T-helper 1 cell treated with Interleukin-12 subunit alpha and Interleukin-12 subunit beta and Interleukin-4 antibody, amounts not matched to agents 30 μg/mL and 1 μg/mL, for 36 hours (primary cell): ENCODE measurements around the gene PDSS1.
A peak's percentile ranks its signal among the peaks of the same experiment; 100 is the strongest.

Experiments
- H3K27ac Mint-ChIP-seq: one replicate; pipeline ENCODE4 v1.8.0; 2021; ENCODE audit warnings: mild to moderate bottlenecking, mixed read lengths
- H3K27me3 Mint-ChIP-seq: one replicate; pipeline ENCODE4 v1.8.0; 2021; ENCODE audit warnings: low read depth, mixed read lengths
- H3K36me3 Mint-ChIP-seq: one replicate; pipeline ENCODE4 v1.8.0; 2021; ENCODE audit warnings: low read depth, mixed read lengths
- H3K4me1 Mint-ChIP-seq: one replicate; pipeline ENCODE4 v1.8.0; 2021; ENCODE audit warnings: low read depth, mixed read lengths
- H3K4me3 Mint-ChIP-seq: one replicate; pipeline ENCODE4 v1.8.0; 2021; ENCODE audit warnings: mild to moderate bottlenecking, moderate library complexity, mixed read lengths
- H3K9me3 Mint-ChIP-seq: one replicate; pipeline ENCODE4 v1.8.0; 2021; ENCODE audit warnings: mixed read lengths

Gene PDSS1

DNA sequence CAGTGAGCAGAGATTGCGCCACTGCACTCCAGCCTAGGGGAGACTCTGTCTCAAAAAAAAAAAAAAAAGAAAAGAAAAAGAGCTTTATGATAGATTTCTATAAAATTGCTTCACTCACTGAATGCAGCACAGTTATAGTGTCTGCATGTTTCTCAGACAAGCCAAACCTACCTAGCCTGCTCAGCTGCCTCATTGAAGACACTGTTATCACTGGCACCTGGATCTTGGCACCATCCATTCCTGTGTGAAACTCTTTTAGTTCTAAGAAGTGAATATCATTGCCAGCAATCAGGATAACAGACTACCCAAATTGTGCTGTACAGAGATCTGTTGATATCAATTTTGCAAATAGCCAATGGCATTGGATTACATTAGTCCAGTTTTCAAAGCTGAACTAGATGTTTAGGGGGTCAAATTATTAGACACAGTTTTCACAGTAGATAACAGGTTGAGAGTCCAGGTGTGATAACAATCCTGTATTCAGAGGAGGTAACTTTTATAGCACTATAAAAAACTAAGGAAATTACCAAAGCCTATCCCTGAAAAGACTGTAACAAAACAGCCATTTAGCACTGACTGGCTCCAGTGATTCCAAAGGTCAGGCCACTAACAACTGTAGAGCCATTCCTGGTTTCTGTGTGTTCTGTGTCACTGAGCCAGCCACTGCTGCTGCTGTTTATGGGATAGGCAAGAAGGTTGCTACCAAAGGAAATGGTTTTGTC is 17.1 kb downstream of the PDSS1 start:
- Mint-ChIP-seq H3K36me3 (peaks cover 22% of the 10 kb centered on the region), H3K27ac (no peak overlapping the region), H3K9me3 (no peaks in the 10 kb centered on the region), H3K4me1 (no peaks in the 10 kb centered on the region), H3K4me3 (no peak overlapping the region), H3K27me3 (no peaks in the 10 kb centered on the region)

GRCh38 chr10:26715137-26715487 is 17.6 kb downstream of the PDSS1 start:
- peaks cover 22% of the 10 kb centered on the region for H3K36me3 Mint-ChIP-seq
- no peak overlapping the region for H3K4me3 Mint-ChIP-seq
- no peaks in the 10 kb centered on the region for H3K27me3 Mint-ChIP-seq
- H3K9me3 Mint-ChIP-seq = no peaks in the 10 kb centered on the region
- no peak overlapping the region for H3K27ac Mint-ChIP-seq
- no peaks in the 10 kb centered on the region for H3K4me1 Mint-ChIP-seq

- no peak overlapping the region for H3K27ac Mint-ChIP-seq
- no peak overlapping the region for H3K4me3 Mint-ChIP-seq
- H3K27me3 Mint-ChIP-seq = no peaks in the 10 kb centered on the region
- H3K9me3 Mint-ChIP-seq = no peaks in the 10 kb centered on the region
- peaks cover 8% of the 10 kb centered on the region for H3K4me1 Mint-ChIP-seq
- peaks cover 29% of the 10 kb centered on the region for H3K36me3 Mint-ChIP-seq
Measured at GRCh38 chr10:26717476-26717875, 20.0 kb downstream of the PDSS1 start.

DNA sequence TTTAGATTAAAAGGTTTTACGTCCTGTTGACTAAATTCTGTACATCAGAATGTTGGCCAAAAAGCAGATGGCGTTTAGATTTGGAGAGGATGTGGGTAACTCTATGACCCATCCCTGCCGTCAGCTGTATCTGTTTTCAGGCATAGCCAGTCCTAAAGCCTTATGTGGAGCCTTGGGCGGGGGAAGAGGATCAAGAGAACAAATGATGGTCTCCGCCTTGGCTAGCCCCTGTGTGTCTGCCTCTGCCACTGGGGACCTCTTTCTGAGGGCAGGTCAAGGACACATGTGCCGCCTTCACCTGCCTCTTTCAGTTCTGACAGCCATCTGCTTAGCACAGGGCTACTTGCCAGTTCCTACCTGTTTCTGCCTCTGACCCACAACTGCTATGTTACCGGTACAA is 24.1 kb downstream of the PDSS1 start:
- peaks cover 12% of the 10 kb centered on the region for H3K4me1 Mint-ChIP-seq
- H3K27ac Mint-ChIP-seq = peak overlapping the region; percentile 93
- no peaks in the 10 kb centered on the region for H3K27me3 Mint-ChIP-seq
- H3K4me3 Mint-ChIP-seq = peak overlapping the region; percentile 28
- peaks cover 32% of the 10 kb centered on the region for H3K36me3 Mint-ChIP-seq
- no peaks in the 10 kb centered on the region for H3K9me3 Mint-ChIP-seq

DNA sequence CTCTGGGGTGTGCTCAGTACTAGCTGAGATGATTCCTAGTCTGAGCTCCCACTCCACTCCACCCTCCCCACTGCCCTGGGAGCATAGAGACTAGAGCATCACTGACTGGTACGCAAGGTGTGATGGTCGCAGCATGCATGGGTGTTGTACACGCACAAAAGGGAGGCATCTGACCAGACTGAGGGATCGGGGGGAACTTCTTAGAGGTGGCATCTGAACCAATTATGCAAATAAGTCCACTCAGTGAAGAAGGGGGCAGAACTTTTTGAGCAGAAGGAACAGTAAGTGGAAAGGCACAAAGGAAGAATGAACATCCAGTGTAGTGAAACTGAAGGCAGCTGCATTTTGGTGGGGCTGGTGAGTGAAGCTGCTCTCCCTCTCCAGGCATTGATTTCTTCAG is 25.5 kb downstream of the PDSS1 start:
- Mint-ChIP-seq H3K4me3 (no peak overlapping the region), H3K27ac (no peak overlapping the region), H3K27me3 (no peaks in the 10 kb centered on the region), H3K9me3 (no peaks in the 10 kb centered on the region), H3K4me1 (peaks cover 13% of the 10 kb centered on the region), H3K36me3 (peaks cover 37% of the 10 kb centered on the region)

DNA sequence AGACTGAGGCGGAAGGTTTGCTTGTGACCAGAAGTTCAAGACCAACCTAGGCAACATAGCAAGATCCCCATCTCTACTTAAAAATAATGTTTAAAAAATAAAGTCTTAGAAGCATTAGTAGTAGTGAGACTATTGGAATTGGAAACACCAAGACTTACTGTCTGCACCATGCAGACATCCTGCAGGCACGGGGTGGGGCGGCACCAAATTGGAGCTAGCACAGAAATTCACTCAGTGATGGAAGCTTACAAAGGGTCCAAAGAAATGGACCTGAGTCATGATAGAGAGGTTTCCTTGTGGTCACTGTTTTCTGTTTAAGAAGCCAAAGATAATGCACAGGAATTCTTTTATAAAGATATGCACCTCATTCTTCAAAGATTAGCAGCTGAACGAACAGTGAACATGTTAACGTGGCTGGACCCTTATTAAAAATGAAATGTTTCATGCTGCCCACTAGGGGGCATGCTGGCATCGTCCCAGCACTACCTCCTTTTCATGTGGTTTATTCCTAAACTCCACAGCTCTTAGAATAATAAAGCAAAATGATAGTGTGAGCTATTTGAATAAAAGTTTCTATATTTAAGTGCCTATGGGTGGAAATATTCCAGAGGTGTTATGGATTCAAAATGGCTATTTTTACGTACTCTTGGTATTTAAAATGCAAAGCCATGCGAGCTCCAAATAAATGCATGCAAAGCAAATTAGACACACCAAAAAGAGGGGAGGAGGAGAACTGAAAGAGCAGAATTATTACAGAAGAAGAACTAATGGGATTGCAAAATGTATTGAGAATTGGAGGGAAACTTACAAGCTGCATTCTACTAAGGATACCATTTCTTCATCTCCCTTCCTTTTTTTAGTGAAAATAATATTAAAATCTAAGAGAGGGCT is 28.6 kb downstream of the PDSS1 start:
- no peaks in the 10 kb centered on the region for H3K9me3 Mint-ChIP-seq
- H3K27me3 Mint-ChIP-seq = no peaks in the 10 kb centered on the region
- H3K36me3 Mint-ChIP-seq = peaks cover 29% of the 10 kb centered on the region
- H3K4me3 Mint-ChIP-seq = no peak overlapping the region
- peaks cover 17% of the 10 kb centered on the region for H3K4me1 Mint-ChIP-seq
- peak overlapping the region; percentile 15 for H3K27ac Mint-ChIP-seq

DNA sequence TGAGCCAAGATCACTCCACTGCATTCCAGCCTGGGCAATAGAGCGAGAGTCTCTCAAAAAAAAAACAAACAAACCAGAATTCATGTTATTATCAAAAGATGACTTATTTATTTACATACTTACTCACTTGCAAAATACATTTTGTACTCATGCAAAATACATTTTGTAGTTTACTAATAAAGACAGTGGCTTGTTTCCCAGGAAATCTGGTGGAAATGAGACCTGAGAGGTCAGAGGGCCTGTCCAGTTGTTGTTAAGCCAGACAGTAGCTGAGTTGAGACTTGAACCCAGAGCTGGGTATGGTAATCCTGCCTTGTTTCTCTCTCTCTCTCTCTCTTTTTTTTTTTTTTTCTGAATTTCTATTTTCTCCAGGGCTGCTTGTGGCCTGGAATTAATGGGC is 29.5 kb downstream of the PDSS1 start:
- peaks cover 23% of the 10 kb centered on the region for H3K36me3 Mint-ChIP-seq
- H3K4me3 Mint-ChIP-seq = no peak overlapping the region
- H3K4me1 Mint-ChIP-seq = peaks cover 9% of the 10 kb centered on the region
- H3K27me3 Mint-ChIP-seq = no peaks in the 10 kb centered on the region
- no peak overlapping the region for H3K27ac Mint-ChIP-seq
- no peaks in the 10 kb centered on the region for H3K9me3 Mint-ChIP-seq

GRCh38 chr10:26728957-26729356 is 31.5 kb downstream of the PDSS1 start:
- Mint-ChIP-seq H3K27me3 (no peaks in the 10 kb centered on the region), H3K4me3 (no peak overlapping the region), H3K4me1 (peaks cover 10% of the 10 kb centered on the region), H3K9me3 (no peaks in the 10 kb centered on the region), H3K36me3 (peaks cover 22% of the 10 kb centered on the region), H3K27ac (no peak overlapping the region)

DNA sequence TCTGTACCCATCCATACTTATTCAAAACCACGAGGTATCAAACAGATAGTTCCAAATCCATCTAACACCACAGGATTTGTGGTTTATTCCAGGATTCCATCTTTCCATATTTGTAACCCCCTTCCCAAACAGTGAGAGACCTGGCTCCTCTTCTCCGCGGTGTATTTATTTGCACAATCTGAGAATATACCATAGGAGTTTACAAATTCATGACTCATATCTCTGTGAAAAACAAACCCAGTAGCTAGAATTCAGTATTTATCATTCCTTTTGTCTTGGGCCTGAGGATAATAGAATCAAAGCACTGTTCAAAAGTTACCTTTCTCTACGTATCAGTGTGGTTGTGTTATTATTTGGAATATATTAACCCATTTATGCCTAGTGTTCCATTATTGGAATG is 31.9 kb downstream of the PDSS1 start:
- Mint-ChIP-seq H3K27me3 (no peaks in the 10 kb centered on the region), H3K36me3 (peaks cover 19% of the 10 kb centered on the region), H3K4me1 (peaks cover 10% of the 10 kb centered on the region), H3K27ac (no peak overlapping the region), H3K9me3 (no peaks in the 10 kb centered on the region), H3K4me3 (no peak overlapping the region)

DNA sequence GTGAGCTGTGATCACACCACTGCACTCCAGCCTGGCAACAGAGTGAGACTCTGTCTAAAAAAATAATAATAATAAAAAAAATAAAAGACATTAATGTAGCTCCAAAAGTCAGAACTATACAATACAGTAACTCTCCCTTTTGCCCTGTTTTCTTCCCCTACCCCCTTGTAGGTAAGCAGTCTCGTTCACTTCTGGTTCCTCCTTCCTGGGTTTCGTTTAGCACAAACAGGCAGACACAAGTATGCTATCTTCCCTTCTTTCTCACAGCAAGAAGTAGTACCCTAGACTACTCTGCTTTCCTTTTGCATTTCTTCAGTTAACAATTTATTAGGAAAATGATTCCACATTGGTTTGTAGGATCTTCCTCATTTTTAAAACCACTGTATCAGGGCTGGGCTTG is 33.1 kb downstream of the PDSS1 start:
- Mint-ChIP-seq H3K4me3 (no peak overlapping the region), H3K36me3 (peaks cover 20% of the 10 kb centered on the region), H3K27ac (no peak overlapping the region)

GRCh38 chr10:26733750-26734568 is 36.5 kb downstream of the PDSS1 start:
- peaks cover 30% of the 10 kb centered on the region for H3K4me1 Mint-ChIP-seq
- no peaks in the 10 kb centered on the region for H3K27me3 Mint-ChIP-seq
- H3K4me3 Mint-ChIP-seq = no peak overlapping the region
- no peaks in the 10 kb centered on the region for H3K9me3 Mint-ChIP-seq
- no peak overlapping the region for H3K27ac Mint-ChIP-seq
- peaks cover 32% of the 10 kb centered on the region for H3K36me3 Mint-ChIP-seq

More for the DNA sequence above, 33.1 kb downstream of the PDSS1 start:
- H3K9me3 Mint-ChIP-seq = no peaks in the 10 kb centered on the region
- H3K4me1 Mint-ChIP-seq = peaks cover 14% of the 10 kb centered on the region
- H3K27me3 Mint-ChIP-seq = no peaks in the 10 kb centered on the region

DNA sequence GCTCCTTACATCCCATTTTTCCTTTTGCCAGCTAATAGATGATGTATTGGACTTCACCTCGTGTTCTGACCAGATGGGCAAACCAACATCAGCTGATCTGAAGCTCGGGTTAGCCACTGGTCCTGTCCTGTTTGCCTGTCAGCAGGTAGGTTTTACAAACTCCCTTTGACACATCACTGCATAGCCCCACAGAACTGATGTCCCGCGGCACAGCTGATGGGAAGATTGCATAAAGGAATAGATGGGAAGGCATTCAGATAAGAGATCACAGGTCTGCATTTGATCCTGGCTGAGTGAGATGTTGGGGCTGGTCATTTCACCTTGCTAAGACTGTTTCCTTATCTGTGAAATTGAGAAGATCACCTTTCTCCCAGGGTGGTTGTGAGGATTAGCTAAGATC is 37.9 kb downstream of the PDSS1 start:
- H3K9me3 Mint-ChIP-seq = no peaks in the 10 kb centered on the region
- peaks cover 38% of the 10 kb centered on the region for H3K4me1 Mint-ChIP-seq
- H3K27ac Mint-ChIP-seq = peak overlapping the region; percentile 26
- no peaks in the 10 kb centered on the region for H3K27me3 Mint-ChIP-seq
- H3K4me3 Mint-ChIP-seq = no peak overlapping the region
- peaks cover 38% of the 10 kb centered on the region for H3K36me3 Mint-ChIP-seq

- H3K4me1 Mint-ChIP-seq = peaks cover 51% of the 10 kb centered on the region
Measured at GRCh38 chr10:26737730-26738129, 40.2 kb downstream of the PDSS1 start.

DNA sequence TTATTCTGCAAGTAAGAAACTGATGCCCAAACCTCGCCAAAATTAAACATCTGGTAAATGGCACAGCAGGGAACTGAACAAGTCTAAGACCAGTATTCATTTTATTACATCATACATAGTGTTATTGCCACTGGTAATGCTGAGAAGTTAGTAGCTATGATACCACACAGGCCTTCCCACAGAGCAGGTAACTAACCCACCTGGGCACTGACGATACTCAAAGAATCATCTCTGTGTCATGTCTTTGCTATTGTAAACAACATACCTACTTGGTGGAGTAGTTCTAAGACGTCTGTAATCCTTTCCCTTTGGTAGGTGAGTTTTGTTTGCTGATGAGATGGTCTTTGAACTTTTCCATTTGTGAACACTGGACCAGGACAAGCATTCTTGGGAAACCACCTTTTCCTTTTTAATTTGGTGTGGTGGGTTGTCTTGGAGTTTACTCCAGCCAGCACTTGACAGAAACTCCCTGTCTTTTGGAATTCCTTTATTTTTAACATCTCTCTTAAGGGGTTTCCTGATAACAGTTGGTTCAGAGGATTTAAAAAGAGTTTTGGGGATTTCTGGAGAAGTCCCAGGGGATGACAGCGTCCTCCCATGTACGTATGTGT is 40.9 kb downstream of the PDSS1 start:
- H3K27me3 Mint-ChIP-seq = no peaks in the 10 kb centered on the region
- H3K27ac Mint-ChIP-seq = peak overlapping the region; percentile 94
- H3K36me3 Mint-ChIP-seq = peaks cover 55% of the 10 kb centered on the region
- H3K4me3 Mint-ChIP-seq = no peak overlapping the region
- H3K4me1 Mint-ChIP-seq = peaks cover 55% of the 10 kb centered on the region
- peaks cover 3% of the 10 kb centered on the region for H3K9me3 Mint-ChIP-seq

More at GRCh38 chr10:26737730-26738129, 40.2 kb downstream of the PDSS1 start:
- Mint-ChIP-seq H3K27me3 (no peaks in the 10 kb centered on the region), H3K27ac (peak overlapping the region; percentile 94), H3K36me3 (peaks cover 48% of the 10 kb centered on the region), H3K4me3 (no peak overlapping the region), H3K9me3 (peaks cover 3% of the 10 kb centered on the region)
